Bone marrow (tissue), 2 donors: ENCODE measurements around the gene XKR8.
"Not testable (repeated sequence)": the region's sequence is repeated elsewhere in the genome, so short reads cannot be mapped to it uniquely, and the experiment has no call there.

Experiments
- DNase-seq, 2 donors: peaks; one replicate each; lab custom pipeline; 2025; lab: John Stamatoyannopoulos, UW

XKR8 gene

DNA sequence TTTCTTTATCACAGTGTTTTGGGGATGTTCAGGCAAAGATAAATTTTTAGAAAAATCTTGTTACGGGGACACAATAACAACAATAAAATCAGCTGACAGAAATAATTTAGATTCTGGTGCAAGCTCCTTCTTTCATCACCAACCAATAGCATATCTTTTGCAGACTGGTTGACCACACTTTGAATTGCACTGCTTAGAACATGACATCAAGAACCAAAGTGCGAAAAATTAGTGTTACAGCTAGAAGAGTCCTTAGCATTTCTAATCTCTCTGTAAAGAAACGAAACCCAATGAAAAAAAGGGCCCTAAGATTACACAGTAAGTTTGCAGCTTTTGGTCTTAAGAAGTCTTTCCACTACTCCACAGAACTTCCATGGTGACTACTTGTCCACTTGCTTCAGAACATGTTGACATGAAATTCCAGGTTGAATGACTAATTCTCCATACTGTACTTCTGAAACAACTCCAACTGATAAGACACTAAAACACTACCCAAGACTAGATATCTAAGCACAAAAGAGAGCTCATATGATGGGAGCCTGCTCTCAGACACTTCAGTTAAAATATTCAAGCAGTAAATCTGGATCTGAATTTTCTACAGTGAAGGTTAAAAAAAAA, 31.3 kb downstream of the XKR8 start:
- DNase-seq = no peak

- peak in 1 of 2 donors; percentile 50 for DNase-seq
Measured at GRCh38 chr1:27992276-27992675, 32.5 kb downstream of the XKR8 start.

DNA sequence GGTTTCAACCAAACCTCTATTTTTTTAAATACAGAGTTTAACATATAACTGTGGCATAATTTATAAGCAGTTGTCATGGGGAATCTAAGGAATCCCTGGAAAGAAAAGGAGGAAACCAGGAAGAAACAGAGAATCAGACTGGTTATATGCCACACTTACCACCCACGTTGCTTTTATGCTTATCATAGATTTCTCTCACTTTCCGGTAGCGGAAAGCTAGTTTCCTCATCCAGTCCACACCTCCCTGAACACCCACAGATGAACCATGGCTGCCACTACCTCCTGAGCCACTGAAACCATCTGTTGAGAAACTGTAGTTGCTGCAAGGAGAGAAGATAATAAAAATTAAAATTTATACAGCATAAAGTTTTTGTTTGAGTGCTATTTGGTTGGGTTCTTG, 33.5 kb downstream of the XKR8 start:
- DNase-seq = no peak

DNA sequence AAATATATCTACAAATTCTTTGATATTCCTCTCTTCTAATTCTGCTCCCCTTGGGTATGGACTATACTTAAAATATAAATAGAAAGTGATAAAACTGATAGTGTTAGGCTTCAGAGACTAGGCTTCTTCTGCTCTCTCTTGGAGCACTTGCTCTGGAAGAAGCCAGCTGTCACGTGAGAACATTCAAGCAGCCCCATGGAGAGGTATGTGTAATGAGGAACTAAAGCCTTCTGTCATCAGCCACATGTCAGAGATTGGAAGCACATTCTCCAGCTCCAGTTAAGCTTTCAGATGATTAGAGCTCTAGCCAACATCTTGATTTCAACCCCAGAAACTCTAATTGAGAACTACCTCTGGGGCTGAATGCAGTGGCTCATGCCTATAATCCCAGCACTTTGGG, 34.3 kb downstream of the XKR8 start:
- DNase-seq = no peak

DNA sequence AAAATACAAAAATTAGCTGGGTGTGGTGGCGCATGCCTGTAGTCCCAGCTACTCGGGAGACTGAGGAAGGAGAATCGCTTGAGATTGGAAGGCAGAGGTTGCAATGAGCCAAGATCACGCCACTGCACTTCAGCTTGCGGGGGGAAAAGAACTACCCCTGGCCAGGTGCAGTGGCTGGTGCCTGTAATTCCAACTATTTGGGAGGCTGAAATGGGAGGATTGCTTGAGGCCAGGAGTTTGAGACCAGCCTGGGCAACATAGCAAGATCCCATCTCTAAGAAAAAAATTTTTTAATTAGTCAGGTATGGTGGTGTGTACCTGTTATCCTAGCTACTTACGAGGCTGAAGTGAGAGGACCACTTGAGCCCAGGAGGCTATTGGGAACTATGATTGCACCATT, 34.8 kb downstream of the XKR8 start:
- not testable (repeated sequence) for DNase-seq

DNA sequence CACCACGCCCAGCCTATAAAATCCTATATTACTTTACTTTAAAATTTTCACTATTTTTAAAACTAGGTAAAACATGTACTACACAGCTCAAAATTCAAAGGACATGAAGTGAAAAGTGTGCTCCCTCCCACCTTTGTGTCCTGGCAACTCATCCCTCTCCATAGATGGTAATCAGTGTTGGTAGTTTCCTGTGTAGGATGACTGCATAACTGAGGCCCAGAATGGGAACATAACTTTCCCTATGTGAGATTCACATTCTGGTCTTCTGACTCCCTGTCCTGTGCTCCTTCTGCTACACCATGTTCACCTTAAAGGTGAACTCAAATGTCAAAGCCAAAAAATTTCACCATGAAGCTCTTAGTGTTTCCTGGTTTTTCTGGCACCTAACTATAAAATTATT, 39.3 kb downstream of the XKR8 start:
- no peak for DNase-seq

GRCh38 chr1:28002600-28002999, 42.8 kb downstream of the XKR8 start:
- DNase-seq = no peak

- not testable (repeated sequence) for DNase-seq
Measured at GRCh38 chr1:28003117-28003516, 43.3 kb downstream of the XKR8 start.

DNA sequence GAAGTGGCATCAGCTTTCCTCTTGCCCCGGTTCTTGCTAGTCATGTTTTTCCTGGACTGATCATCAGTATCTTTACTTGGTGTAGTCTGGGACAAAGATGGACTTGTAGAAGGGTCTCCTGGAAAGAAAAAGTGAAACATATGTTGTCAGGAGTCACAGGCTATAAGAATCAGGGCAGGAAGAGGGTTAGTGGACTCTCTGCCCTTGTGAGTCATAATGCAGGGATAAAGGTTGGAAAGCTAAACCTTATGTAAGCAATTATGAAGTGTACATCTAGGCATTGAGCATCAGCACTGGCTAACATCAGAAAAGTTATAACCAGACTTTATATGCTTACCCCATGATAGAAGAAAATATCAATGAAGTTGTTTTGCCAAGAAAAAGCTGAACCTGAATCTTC, 51.2 kb downstream of the XKR8 start:
- DNase-seq = no peak
